GM18519 (cell line): ENCODE results near the gene MAIP1.
A peak's percentile ranks its signal among the peaks of the same experiment; 100 is the strongest.

Experiments used
- ATAC-seq: cut with Tn5 transposase; IDR thresholded peaks from one replicate; pipeline ENCODE4 v1.9.1; 2021; ENCODE audit warnings: mild to moderate bottlenecking, moderate library complexity; ENCODE audit not compliant: unreplicated experiment, low FRiP score

The MAIP1 gene

DNA sequence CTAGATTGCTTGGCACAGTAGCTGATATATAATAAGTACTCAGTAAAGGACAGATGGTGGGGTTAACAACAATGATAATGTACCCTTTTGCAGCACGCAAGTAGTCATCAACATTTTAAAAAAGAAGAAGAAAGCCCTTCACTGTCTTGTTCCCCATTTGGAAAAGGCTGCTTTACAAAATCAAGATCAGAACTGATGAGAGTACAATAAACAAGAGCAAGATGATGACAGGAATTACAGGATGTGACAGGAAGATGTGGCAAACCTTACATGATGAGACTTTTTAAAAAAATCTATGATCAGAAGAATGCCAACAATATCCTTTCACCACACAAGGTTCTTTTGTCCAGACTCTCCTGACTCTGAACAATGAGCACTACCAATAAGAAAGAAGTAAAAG is 9.2 kb upstream of the MAIP1 start:
- ATAC-seq = no peak

DNA sequence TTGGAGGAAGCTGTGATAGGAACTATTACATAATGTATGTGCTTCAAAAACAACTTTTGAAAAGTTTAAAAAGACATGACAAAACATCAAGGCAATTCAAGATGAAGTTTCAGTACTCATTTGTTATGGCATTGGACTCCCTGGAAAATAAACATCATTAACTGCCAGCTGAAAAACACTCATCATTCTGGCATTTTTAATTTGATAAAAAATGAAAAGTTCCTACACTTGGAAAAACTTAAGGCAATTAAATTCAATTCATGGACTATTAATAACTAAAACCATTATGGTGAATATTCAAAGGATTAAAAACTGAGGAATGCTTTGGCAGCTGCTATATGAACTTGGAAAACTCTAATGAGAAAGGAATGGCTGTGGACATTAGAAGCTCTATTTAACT is 8.5 kb upstream of the MAIP1 start:
- no peak for ATAC-seq

DNA sequence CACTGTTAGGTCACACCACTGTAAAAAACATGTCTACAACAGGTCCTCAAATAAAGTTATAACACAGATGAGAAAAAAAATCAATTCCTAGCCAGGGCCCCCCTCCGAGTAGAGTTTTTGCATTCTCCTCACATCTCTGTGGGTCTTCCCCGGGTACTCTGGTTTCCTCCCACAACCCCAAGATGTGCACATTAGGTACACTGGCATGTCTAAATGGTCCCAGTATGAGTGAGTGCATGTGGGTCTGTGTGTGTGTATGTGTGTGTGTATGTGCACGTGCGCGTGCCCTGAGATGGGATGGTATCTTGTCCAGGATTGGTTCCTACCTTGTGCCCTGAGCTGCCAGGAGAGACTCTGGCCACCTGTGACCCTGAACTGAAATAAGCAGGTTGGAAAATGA is 5.0 kb upstream of the MAIP1 start:
- no peak for ATAC-seq

DNA sequence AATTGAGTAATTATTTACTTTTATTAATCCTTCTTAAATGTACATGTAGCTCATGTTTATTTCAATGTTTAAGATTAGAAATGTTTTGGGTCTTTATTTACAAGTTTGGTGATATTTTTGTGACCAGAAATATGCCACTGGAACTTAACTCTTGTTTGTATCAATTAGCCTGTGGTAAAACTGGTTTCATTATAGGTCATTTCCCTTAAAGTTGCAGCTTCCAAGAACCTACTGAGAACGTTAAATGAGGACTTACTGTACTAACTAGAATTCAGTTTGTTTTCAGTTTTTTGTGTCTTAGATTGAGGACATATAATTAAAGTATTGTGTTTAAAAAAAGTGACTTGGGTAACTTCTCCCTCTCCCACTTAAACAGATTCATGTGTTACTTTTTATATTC is 4.4 kb upstream of the MAIP1 start:
- no peak for ATAC-seq

DNA sequence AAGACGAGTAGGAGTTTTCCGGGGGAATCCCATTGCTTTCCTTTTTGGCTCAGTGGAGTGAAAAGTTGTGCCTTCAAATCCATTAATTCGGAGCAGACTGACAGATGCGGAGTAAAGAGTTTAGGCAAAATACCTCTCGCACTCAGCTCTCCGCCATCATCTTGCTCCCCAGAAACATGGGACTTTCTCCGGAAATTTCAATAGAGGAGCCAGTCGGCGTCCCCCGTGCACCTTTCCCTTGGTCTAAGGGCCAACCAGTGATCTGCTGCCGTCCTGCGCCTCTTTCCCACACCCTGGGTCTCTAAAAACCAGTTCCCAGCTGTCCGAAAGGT is 409 bp upstream of the MAIP1 start:
- no peak for ATAC-seq

DNA sequence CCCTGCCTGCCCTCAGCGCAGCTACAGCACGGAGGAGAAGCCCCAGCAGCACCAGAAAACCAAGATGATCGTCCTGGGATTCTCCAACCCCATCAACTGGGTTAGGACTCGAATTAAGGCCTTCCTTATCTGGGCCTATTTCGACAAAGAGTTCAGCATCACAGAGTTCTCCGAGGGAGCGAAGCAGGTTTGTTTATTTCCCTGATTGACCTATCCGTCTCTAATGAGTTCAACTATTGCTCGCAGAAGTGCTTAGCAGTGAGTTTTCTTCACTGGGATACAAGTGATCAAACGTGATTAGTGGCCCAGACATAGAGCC is 639 bp downstream of the MAIP1 start:
- no peak for ATAC-seq

DNA sequence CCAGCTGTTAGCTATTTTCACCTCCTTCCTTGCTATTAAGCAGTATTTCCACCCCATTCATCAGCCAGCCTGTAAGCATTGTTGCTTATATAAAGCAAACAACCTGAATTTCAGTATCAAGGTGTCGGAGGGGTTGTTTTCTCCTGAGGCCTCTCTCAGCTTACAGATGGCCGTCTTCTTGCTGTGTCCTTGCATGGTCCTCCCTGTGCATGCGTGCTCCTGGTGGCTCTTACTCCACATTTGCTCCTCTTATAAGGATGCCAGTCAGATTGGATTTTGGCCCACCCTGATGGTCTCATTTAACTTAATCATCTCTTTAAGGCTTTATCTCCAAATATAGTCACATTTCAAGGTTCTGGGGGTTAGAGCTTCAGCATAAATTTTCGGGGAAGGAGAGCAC is 2.6 kb downstream of the MAIP1 start:
- no peak for ATAC-seq

DNA sequence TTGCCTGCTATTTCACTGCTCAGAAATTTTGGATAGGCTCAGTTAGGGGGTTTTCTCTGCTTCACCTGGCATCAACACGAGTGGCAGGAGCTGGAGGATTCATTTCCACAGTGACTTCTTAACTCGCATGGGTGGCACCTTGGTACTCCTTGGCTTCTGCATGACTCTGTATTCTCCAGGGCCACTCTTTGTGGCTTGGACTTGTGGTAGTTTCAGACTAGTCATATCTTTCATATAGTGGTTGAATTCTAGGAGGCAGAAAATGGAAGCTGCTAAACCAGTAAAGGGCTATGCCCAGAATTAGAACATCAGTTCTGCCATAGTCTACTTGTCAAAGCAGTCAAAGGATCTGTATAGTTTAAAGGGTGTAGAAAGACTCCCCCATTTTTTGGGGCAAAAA is 6.8 kb downstream of the MAIP1 start:
- ATAC-seq = no peak

DNA sequence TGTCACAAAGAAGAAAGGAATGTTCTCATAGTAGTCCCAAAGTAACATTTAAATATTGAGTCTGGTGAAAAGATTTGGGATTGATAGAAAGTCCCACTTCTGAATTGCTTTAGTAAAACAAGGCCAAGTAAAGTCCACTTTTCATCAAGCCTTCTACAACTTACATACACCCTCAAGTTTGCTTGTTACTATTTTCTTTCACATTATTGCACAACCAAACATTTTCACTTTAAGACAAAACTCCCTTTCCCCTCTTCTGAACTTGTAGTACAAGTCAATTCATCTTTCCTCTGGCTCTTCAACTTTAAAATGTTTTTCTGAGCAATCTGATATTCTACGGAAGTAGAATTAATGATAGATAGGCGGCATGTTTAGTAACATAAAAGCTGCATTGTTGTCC is 11.0 kb downstream of the MAIP1 start:
- no peak for ATAC-seq

DNA sequence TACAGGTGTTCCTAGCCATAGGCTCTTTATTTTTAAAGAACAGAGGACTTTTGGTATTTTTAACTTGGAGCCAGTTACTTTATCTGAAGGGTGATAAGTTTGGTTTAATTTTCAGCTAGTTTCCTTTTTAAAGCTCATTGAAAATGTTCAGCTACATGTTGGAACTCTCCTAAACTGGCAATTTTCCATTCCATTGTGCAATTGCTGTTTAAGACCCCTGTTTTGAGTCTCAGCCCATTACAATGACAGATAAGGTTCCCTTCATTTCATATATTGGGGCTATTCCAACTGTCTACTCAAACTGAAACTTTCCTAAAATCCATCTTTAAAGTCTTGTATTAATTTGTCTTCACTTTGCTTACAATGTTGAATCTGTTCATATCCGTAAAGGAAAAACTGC is 11.6 kb downstream of the MAIP1 start:
- ATAC-seq = no peak

DNA sequence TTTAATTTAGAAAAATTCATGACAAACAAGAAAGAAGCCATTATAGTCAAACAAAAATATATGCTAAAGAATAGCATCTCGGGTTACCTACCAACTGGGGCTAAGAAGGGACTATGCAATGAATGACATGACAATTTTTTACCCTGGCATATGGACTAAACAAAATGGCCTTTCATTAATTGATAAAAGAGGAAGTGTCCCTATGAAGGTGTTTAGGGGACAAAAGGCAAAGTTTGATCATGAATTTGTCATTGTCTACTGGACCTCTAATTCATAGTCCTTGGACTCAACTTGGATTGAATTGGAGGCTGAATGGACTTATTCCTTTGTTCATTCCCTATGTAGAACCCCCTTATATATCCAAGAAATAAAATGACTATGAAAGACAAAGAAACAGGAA is 12.7 kb downstream of the MAIP1 start:
- ATAC-seq = no peak

DNA sequence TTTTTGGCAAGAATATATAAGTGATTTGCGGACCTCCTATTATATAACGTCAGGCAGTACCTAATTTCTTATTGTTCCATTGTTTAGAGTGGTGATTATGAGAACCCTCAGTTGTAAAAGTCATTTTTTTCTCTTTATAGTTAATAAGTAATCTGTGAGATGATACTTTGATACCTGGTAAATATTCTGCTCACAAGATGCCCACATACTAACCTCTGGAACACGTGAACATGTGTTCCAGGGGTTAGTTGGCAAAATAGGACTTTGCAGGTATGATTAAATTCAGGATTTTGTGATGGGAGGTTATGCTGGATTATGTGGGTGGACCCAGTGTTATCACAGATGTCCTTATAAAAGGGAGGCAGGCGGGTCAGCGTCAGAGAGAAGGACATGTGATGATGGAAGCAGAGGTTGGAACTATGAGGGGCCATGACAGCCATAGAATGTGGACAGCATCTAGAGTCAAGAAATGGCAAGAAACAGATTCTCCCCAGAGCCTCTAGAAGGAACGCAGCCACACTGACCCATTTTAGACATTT is 16.8 kb downstream of the MAIP1 start:
- no peak for ATAC-seq

DNA sequence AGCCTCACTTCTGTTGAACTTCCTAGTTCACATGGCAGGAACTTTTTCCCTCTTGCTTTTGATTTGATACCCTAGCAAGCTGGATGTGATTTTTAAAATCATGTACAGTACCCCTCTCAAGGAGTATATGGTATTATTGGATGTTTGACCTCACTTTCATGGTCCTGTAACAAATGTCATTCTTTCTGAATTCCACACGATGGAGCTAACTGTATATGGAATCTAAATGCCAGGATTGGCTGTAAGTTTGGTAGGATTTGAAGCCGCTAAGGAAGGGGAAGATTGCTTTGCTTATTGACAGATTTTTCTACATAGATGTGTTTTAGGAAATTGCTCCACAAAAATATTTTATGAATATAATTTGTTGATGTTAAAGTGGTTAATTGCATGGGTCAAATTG is 18.3 kb downstream of the MAIP1 start:
- ATAC-seq = no peak

DNA sequence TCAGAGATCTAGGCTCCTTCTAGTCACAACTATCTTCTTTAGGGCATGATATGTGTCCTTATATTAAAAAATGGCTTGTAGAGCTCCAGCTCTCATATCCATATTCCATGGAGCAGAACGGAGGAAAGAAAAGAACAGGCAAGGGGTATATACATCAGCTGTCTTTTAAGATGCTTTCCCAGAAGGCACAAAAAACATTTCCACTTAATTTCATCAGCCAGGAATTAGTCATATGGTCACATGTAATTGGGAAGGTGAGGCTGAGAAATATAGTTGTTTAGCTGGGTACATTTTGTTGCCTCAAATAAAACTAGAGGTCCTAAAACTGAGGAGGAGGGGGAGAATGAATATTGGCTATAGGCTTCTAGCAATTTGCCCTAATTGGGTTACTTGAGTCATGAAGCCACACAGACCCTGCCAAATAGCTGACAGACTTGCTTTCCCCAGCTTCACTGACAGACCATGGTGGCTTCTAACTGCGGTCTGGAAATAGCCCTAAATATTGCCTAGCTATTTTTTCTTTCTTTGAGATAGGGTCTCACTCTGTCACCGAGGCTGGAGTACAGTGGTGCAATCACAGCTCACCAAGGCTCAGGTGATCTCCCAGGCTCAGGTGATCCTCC is 20.0 kb downstream of the MAIP1 start:
- ATAC-seq = no peak

DNA sequence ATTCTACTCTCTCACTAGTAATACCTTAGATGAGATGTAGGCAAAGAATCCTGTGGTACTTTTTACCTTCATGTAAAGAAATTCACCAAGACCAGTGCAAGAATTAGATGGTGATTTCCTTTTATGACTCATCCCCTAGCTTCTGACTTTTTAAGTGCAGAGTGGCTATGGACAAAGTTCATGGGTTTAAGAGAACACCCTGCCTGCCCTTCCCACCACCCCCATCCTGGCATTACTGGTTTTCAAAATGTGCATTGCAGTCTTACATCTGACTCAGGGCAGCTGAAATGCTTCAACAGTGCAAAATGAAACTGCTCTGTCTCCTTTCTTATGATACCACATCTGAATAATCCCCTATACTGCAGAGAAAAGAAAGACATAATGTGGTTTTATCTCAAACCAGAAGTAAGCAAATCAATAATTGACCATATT is 22.6 kb downstream of the MAIP1 start:
- ATAC-seq = peak; percentile 55

DNA sequence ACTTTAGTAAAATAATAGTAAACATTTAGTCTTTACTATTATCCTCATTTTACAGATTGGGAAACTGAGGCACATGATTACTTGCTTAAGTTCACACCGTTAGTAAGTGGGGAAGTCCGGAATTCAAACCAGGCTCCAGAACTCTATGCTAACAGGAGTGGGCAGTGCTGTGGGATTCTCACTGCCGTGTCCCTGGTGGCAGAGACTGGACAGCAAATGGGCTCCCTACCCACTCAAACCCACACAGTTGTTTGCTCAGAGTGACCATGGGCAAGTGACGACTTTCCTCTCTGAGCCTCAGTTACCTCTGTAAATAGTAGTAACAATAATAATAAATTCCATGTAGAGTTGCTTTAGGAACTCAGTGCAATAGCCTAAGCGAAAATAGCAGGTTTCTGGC is 24.0 kb downstream of the MAIP1 start:
- ATAC-seq = no peak

DNA sequence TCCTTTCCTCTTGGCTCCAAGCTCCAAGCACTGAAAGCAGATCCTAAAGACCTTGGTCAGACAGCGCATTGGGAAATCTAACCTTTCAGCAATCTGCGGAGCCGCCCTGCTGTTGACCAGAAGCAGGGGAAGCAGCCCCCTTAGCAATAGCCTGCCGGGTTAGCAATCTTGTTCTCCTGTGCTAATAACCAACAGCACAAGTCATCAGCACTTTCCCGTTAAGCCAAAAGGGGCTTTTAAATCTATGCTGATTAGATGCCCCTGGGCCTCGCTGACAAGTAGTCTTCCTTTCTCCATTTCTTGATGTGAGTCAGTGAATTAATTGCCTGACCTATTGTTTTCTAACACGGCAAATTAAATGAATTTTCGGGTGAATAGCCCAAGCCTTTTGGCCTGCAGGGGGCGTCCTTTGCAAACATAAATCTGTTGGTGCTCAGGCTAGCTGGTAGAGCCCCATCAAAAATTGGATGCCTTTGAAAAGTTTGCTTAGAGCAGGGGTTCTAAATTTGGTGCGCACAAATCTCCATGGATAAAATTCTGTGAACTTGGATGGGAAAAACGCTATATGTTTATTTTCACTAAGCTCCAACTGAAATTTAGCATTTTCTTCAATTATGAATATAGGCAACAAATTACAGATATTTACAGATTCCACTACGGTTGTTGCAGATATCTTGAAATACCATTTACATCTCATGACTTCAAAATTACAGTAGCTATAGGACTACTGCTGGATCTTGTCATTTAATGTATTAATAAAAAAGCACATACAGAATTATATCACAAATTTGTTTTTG is 24.6 kb downstream of the MAIP1 start:
- no peak for ATAC-seq

DNA sequence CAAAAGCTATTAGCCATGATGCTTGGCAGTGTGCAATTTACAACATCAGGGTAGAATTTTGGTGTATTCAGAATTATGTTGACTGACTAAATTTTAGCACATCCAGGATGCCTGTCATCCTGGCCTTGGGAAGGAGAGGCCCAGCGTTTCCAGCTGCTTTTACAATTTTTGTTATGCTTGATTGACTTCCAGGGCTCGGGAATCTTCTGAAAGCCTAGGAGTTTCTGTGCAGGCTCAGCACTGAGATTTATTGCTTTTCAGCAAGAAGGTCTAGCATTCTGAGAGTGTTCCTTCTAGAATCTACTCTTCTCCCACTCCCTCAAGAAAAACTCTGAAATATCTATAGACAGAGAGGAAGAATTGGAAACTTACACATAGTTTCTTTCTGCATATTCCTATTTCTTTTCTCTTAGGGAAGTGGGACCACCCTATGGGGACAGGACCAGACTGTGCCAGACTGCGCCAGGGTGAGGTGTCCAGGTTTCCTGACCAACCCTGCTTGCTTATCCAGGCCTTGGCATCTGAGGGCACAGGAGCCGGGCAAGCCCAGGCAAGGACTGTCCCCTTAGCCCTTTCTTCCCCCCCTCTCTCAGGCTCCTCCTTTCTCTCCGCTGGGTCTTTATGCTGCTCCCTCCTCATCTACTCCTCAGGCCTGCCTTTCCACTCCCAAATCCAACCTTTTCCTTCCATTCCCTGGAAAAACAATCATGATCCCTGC is 26.9 kb downstream of the MAIP1 start:
- no peak for ATAC-seq

DNA sequence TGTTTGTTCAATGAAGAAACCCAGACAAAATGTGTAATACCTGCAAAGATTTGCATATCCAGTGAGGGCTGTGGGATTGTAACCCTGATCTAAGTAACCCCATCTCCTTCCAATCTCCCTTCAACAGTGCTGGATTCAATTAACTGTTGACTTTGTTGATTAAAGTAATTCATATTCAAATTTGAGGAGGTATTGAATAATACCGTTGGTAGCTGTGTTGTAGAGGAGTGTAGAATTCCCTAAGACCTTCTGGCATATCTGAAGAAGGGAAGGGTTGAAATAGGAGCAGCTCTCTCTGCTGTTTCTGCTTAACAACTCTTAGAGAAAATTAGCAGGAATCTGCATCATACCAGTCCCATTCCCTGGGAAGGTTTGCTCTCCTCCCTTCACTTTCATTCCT is 28.2 kb downstream of the MAIP1 start:
- no peak for ATAC-seq

DNA sequence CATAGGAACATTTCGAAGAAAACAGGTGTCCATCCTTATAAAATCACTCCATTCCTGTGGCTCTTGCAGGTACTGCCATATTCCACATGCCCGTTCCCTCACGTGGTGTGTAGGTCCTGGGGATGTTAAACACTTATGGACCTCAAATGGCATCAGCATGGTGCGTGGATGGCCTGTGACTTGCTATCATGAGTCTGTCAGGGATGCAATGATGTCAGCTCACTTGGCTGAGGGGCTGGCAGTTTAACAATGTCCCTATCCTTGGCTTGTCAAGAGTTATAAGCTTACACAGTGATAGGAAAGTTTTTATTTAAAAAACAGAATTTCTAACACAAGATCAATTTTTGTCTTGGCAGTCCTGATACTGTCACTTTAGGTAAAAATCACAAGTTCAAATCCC is 28.8 kb downstream of the MAIP1 start:
- no peak for ATAC-seq

DNA sequence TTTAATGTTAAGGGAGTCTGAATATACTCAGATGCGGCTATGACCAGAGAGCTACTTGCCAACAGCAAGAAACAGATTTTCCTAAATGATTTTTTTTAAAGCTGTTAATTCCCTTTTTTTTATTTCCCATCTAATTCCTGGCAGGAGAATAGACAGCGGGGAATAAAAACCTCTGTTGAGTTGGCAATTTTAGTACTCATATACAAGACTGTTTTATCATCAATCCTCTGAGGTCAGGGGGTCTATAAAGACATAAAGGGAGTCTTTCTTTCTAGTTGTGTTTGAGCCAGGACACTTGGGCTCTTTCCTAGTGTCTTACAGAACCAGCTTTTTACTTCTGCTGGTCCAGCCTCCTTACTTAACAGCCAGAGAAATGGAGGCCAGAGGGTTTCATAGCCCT is 29.4 kb downstream of the MAIP1 start:
- ATAC-seq = no peak
